Vagina (tissue), 2 donors: ENCODE measurements around the gene MYO1D.

ENCODE experiments used
- POLR2A ChIP-seq, 2 donors: fragments of 450-650 bp; IDR thresholded peaks; one replicate each; pipeline ENCODE4 v1.6.1; 2017; ENCODE audit warnings: antibody characterized with exemption in 2 of 2, mild to moderate bottlenecking in 2 of 2, moderate library complexity in 2 of 2
- TF ChIP-seq, protein P1 (sequence below), 3 experiments: fragments of 450-650 bp in 2 of 3; fragments of 200-600 bp in 1 of 3; sonication (generic) in 1 of 3; IDR thresholded peaks; one replicate each; pipeline ENCODE4 v1.5.1; 2017 to 2019; ENCODE audit warnings: antibody characterized with exemption in 3 of 3, mild to moderate bottlenecking in 2 of 3, moderate library complexity in 2 of 3

DNA sequence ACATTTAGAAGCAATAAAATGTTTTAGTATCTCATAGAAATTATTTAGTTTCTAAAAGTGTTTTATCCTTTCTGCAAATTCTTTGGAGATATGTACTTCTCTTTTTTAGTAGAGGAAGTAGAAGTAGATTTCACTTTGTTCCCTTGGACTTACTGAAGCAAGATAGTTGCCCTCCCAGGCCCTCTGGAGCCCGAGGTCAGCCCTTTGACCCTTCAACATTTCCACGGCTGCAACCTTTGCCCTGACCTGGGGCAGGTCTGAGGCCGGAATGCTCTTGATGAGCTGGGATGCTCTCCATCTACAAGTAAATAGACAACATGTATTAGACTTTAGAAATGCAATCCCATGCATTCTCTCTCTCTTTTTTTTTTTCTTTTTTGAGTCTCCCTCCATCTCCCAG, 222.6 kb downstream of the MYO1D start:
- TF ChIP-seq, protein P1, sequence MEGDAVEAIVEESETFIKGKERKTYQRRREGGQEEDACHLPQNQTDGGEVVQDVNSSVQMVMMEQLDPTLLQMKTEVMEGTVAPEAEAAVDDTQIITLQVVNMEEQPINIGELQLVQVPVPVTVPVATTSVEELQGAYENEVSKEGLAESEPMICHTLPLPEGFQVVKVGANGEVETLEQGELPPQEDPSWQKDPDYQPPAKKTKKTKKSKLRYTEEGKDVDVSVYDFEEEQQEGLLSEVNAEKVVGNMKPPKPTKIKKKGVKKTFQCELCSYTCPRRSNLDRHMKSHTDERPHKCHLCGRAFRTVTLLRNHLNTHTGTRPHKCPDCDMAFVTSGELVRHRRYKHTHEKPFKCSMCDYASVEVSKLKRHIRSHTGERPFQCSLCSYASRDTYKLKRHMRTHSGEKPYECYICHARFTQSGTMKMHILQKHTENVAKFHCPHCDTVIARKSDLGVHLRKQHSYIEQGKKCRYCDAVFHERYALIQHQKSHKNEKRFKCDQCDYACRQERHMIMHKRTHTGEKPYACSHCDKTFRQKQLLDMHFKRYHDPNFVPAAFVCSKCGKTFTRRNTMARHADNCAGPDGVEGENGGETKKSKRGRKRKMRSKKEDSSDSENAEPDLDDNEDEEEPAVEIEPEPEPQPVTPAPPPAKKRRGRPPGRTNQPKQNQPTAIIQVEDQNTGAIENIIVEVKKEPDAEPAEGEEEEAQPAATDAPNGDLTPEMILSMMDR (IDR thresholded peaks at IDR 0.05), result no peak
- no peak for TF ChIP-seq POLR2A (IDR thresholded peaks at IDR 0.05)
